ENCODE data around the gene MARCHF7. TPM values are rescaled to one million over a fixed set of nuclear protein-coding genes. Genes with fewer than 3 reads are reported as not detected.

The MARCHF7 gene
- total and polyA plus RNA-seq, 2 of the 13 experiments (the other 11 are each of a cell fraction or from before 2014, with no cell fraction given): 32.8 to 88.5 TPM

GRCh38 chr2:159712143-159712928, at the start of gene MARCHF7 (continued):
- TF ChIP-seq, protein P1, sequence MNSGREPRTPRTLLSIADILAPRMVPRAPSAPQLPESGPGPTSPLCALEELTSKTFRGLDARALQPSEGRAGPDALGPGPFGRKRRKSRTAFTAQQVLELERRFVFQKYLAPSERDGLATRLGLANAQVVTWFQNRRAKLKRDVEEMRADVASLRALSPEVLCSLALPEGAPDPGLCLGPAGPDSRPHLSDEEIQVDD (CRISPR knock-in tag; IDR thresholded peaks at IDR 0.05; ENCODE audit: borderline replicate concordance): peak; percentile 93; the same call in 1 of the 2 replicates
- TF ChIP-seq ATF7-NPFF (CRISPR knock-in tag; IDR thresholded peaks at IDR 0.05; ENCODE audit: low read depth): peak; percentile 95
- TF ChIP-seq ZFP91 (CRISPR knock-in tag; IDR thresholded peaks at IDR 0.05; ENCODE audit: borderline replicate concordance): peak; percentile 98
- TF ChIP-seq SIN3B (IDR thresholded peaks at IDR 0.05; ENCODE audit: low read length): peak; percentile 17; the same call in 1 of the 2 replicates
- peak; percentile 97 for TF ChIP-seq ZXDC (CRISPR knock-in tag; IDR thresholded peaks at IDR 0.05)
- TF ChIP-seq ZFX (CRISPR knock-in tag; IDR thresholded peaks at IDR 0.05; ENCODE audit: low read depth): peak; percentile 100
- peak; percentile 93 for TF ChIP-seq ZNF574 (CRISPR knock-in tag; IDR thresholded peaks at IDR 0.05)
- no peak for TF ChIP-seq ZNF282 (IDR thresholded peaks at IDR 0.05; ENCODE audit: partially characterized antibody)
- peak; percentile 69; the same call in 1 of the 2 replicates for TF ChIP-seq HIC2 (CRISPR knock-in tag; IDR thresholded peaks at IDR 0.05; ENCODE audit: low read depth)
- TF ChIP-seq ARID3A (IDR thresholded peaks at IDR 0.05; ENCODE audit: low read depth, low read length): peak; percentile 13; the same call in 1 of the 2 replicates
- peak; percentile 94; the same call in 1 of the 2 replicates for TF ChIP-seq ZKSCAN8 (CRISPR knock-in tag; IDR thresholded peaks at IDR 0.05; ENCODE audit: borderline replicate concordance)
- peak; percentile 99 for TF ChIP-seq RAD21 (CRISPR knock-in tag; IDR thresholded peaks at IDR 0.05)
- peak; percentile 92 for TF ChIP-seq MXI1 (IDR thresholded peaks at IDR 0.05; ENCODE audit: borderline replicate concordance, low read depth, low read length)
- peak; percentile 87 for TF ChIP-seq SP5 (CRISPR knock-in tag; IDR thresholded peaks at IDR 0.05; ENCODE audit: borderline replicate concordance, low read depth)
- peak; percentile 89; the same call in 1 of the 2 replicates for TF ChIP-seq ZZZ3 (CRISPR knock-in tag; IDR thresholded peaks at IDR 0.05; ENCODE audit: borderline replicate concordance)
- TF ChIP-seq POLR2AphosphoS5 (IDR thresholded peaks at IDR 0.05; ENCODE audit: low read depth, low read length): peak; percentile 98
